Fibroblast of peridontal ligament (primary cell): ENCODE results near the gene ZNF83.
"Not testable (repeated sequence)": the region's sequence is repeated elsewhere in the genome, so short reads cannot be mapped to it uniquely, and the experiment has no call there.

Experiments
- DNase-seq: peaks from one replicate; pipeline ENCODE4 v3.0.0-alpha.2; 2010; ENCODE audit errors: extremely low read depth

ZNF83 gene

DNA sequence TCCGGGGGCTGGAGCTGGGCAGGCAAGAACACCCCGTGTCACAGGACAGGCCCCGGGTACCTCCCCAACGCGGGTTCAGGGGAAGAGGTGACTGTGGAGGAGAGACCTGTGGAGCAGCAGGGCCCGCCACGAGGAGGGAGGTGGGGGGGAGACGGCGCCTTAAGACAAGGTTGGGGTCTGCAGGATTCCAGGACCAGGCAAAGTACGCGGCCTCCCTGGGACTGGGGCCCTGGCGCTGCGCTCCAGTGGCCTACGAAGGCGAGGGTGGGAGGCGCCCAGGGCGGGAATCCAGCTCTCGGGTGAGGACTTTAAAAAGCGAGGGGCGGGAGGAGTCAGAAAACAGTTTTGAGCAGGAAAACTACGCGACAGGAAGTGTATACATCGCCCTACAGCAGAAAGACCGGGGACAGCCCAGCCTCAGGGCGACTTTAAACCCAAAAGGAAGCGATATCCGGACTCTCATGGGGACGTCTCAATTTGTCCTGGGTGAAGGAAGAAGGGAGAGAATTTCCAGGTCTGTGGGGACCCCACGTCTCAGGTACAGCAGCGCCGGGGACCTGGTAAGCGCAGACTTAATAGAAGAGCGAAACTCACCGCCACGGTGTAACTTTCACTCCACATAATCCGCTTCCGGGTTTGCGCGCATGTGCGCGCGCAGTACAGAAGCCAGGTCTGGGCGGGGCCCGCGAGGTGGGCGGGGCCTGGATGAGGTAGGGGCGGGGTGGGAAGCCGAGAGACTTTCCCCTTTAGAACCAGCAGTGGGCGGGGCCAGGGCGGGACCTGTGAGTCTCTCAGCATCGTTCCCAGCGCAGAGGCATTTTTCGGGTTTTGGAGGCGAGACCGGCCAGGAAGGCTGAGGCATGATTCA lies at the start of gene ZNF83:
ZNF83 (minus strand) TSS at position 638 of the 868 bp plus-strand sequence.
- peak; percentile 92 for DNase-seq

DNA sequence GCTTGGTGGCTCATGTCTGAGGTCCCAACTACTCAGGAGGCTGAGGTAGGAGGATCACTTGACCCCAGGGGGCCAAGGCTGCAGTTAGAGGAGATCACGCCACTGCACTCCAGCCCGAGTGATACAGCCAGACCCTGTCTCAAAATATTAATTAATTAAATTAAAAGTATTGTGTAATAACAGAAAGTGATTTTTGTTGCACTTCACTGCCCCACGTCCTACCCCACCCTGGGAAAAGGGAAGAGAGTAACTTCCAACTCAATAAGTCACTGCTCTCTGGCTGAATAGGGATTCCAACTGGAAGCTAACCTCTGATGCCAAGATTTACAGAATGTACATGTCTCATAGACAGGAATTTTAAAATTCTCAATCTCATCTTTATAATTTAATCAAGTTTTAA lies 49.5 kb upstream of the ZNF83 start:
- no peak for DNase-seq

DNA sequence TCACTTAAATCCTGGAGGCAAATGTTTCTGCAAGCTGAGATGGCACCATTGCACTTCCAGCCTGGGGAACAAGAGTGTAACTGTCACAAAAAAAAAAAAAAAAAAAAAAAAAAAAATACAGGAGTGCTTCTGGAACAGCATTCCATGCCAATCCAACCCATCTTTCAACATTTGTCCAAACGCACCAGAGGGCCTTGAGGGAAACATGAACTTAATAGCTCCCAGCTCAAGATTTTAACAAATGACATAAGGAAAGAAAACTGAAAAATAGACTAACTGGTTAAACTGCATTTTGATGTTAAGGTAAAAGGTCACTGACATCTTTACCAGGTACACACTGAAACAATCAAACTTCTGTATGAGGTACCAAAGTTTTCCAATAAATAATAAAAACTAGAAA lies 47.7 kb upstream of the ZNF83 start:
- DNase-seq: no peak

DNA sequence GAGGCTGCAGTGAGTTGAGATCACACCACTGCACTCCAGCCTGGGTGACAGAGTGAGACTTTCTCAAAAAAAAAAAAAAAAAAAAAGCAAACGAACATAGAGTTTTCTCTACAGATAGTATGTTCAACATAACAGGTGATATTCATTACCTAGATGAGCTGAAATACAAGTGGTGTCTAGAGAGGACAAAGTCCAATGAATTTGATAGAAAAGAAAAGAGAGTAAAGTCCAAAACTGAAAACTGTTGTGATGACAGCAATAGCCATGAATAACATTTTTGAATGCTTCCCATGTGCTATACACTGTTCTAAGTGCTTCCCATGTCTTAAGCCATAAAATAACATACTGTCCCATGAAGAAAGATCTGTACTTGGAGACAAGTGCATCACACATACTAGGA lies 43.1 kb upstream of the ZNF83 start:
- DNase-seq: not testable (repeated sequence)

DNA sequence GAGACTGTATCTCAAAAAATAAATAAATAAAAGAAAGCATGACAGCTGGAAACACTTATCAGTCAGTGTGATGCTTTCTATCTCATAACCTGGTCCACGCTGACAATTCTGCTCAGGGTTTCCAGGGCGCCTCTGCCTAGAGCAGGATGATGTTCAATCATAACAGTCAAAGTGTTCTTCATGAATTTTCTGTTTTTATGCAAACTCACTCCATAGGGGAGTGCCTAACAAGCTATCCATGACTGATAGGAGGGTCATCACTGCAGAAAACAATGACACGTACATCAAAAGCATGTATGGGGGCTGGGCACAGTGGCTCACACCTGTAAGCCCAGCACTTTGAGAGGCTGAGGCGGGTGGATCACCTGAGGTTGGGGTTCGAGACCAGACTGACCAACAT lies 41.4 kb upstream of the ZNF83 start:
- DNase-seq: no peak

DNA sequence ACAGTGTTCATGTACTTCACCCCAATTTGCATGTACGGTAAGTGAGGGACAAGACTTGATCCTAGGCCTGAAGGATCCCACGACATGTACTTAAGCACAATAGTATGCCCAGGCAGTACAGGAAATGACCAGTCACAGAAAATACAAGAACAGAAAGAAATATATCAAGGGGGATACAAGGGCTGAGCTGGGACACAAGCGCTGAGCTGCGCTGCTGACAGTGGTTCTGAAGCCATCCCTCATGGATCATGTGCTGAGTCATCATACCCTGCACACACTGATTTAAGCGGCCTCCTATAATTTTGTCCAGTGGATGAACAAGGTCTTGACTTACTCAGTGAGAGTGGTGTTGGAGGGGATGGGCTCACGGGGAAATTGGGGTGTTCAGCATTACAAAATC lies 37.1 kb upstream of the ZNF83 start:
- not testable (repeated sequence) for DNase-seq

DNA sequence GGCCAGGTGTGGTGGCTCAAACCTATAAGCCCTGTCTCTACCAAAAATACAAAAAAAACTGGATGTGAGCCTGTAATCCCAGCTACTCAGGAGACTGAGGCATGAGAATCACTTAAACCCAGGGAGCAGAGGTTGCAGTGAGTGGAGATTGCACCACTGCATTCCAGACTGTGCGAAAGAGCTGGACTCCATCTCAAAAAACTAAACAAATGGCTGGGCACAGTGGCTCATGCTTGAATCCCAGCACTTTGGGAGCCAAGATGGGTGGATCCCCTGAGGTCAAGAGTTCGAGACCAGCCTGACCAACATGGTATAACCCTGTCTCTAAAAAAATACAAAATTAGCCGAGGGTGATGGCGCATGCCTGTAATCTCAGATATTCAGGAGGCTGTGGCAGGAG lies 34.9 kb upstream of the ZNF83 start:
- peak; percentile 68 for DNase-seq

DNA sequence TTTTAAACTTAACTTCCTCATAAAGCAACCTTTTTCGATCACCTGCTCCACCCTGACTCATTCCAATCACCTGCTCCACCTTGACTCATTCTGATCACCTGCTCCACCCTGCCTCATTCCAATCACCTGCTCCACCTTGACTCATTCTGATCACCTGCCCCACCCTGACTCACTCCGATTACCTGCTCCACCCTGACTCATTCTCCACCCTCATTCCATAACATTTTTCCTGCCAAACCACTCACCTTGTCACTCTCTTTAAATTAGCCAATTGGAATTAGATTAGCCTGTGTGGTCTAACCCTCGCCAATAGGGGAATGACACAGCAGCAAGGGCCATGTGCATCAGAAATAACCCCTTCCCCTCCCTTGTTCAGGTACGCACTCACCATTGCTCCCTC lies 31.9 kb upstream of the ZNF83 start:
- no peak for DNase-seq

DNA sequence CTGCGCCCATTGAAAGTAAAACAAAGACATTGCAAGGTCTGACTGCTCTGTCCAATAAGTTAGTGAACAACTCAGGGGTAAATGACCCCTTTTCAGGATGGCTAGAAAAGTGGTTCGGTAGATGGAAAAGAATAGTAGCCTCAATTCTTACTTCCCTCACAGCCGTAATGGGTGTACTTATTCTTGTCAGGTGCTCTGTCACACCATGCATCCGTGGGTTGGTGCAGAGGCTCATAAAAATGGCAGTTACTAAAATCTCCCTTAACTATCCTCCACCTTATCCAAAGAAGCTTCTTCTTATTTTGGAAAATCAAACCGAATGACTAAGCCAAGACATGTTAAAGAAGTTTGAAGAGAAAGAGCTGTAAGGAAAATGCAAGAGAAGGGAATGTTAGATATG lies 31.4 kb upstream of the ZNF83 start:
- no peak for DNase-seq

DNA sequence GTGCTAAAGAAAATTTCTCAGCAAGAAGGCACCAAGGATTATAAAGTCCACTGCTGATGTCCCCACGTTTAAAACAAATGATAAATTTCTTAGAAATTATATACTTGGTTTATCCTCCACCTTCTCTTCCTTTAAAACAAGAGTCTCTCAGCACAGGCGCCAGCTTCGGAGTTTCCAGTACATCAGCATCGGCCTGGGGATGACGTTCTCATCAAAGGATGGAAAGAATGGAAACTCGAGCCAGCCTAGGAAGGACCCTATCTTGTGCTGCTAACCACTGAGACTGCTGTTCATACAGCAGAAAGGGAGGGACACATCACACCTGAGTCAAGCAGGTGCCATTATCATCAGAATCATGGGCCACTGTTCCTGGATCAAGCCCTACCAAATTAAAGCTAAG lies 29.8 kb upstream of the ZNF83 start:
- no peak for DNase-seq

DNA sequence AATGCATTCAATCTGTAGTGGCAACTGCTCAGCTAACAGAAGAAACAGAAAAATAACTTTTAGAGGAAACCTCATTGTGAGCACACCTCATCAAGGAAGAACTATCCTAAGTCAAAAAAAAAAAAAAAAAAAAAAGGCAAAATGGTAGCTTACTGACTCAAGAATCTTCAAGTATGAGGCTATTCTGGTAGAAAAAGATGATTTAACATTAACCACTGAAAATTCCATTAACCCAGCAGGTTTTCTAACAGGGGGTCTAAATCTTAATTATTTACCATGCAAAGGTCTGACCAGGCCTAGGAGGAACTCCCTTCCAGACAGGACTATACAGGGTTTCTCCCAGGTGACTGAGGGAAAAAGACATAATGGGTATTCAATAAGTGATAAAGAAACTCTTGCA lies 28.4 kb upstream of the ZNF83 start:
- DNase-seq: no peak

DNA sequence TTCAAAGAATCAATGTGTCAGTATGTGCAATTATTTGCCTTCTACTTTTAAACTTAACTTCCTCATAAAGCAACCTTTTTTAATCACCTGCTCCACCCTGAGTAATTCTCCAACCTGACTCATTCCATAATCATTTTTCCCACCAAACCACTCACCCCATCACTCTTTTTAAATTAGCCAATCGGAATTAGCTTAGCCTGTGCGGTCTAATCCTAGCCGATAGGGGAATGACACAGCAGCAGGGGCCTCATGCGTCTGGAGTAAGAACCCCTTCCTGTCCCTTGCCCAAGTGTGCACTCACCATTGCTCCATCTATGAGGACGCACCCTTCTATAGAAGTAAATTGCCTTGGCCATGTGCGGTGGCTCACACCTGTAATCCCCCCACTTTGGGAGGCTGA lies 27.4 kb upstream of the ZNF83 start:
- no peak for DNase-seq

DNA sequence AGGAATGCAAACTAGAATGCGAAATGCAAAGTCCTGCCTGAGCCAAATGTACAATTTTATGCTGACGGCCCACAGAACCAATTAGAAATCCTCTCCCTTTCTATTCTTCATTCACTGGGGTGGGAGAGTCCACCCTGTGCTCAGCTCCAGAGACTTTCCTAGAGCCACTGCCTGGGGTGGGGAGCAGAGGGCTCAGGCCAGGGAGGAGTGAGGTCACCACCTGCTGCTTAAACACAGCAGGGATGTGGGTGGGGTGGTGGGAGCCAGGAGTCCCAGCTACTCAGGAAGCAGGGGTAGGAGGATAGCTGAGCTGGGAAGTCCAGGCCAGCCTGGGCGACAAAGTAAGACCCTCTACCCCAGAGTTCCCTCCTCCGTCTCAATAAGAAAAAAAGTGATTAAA lies 26.9 kb upstream of the ZNF83 start:
- no peak for DNase-seq

DNA sequence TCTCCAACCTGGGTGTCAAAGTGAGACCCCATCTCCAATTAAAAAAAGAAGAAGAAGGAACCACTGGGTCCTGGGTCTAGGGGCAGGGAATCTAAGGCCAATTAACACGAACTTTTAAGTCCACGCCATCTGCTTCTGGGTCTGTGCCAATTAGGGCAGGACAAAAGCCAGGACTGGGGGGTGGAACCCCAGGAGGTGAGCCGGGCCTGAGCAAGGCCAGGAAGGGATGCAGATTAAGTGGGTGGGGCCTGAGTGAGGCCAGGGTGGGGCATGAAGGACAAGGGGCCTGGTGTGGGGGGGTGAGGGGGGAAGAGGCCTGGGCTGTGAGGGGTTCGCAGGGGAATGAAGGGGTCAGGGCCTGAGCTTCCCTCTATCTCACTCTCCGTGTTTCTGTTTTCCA lies 26.3 kb upstream of the ZNF83 start:
- no peak for DNase-seq

DNA sequence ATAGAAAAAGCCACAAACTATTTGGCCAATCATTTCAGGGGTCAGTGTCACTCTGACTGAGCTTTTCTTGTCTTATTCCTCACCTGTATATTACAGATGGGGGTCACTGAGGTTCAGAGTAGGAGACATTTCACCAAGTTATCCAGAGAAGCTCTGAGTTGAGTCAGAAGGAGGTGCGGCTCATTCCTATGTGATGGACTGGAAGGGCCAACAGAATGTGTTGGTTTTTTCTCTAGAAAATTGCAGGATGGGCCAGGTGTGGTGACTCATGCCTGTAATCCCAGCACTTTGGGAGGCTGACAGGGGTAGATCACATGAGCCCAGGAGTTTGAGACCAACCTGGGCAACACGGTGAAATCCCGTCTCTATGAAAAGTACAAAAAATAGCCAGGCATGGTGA lies 24.5 kb upstream of the ZNF83 start:
- no peak for DNase-seq

DNA sequence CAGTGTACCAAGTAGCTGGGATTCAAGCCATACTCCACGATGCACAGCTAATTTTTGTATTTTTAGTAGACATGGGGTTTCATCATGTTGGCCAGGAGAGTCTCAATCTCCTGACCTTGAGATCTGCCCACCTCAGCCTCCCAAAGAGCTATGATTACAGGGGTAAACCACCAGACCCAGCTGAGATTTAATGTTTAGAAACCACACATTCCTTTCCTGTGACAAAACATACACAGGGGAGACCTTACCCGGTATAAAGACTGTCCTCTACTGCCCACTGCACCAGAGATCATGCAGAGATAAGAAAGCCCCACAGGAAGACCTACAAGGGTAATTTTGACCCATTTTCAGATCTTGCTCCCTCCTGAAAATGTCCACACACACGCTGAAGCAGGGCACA lies 22.8 kb upstream of the ZNF83 start:
- DNase-seq: peak; percentile 34

DNA sequence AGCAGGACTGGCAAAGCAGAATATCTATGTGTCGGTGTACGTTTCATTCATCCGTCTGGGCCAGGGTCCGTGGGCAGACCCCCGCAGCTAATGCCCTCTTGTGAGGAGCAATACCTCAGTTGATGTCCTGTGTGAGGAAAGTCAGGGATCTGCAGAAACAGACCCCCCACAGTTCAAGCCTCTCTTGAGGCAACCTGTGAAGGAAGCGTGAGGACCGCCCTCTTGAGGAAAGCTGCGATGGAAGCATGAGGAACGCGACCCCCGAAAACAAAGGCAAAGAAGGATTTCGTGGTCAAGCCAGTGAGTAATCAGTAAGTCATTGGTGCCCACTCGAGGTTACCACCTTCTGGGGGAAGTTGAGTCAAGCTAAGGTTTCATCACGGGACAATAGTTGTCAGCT lies 20.9 kb upstream of the ZNF83 start:
- no peak for DNase-seq

DNA sequence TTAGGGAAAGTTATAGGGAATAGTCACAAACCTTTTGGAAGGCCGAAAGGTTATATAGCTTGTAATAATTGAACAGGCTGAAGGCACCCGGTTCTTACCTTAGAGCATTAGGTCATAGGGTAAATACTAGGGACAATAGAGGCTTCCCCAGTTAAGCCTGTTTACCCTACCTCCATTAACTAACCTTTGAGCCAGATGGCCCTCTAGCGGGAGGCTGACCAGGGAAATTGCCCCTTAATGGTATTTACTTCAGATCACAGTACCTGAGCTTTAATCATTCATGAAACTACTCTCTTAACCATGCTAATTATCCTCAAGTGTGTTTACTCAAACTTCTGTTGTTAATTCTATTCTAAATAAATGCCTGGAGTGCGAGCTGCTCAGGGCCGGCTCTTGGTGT lies 20.4 kb upstream of the ZNF83 start:
- no peak for DNase-seq

DNA sequence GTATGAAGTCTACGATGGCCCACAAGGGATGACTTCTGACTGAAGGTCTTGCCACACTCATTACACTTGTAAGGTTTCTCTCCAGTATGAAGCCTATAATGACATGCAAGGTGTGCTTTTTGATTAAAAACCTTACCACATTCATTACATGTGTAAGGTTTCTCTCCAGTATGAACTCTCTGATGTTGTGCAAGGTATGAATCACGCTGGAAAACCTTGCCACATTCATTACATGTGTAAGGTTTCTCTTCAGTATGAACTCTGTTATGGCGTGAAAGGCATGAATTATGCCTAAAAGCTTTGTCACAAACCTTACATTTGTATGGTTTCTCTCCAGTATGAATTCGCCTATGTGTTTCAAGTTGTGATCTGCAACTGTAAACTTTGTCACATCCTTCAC lies 15.0 kb upstream of the ZNF83 start:
- DNase-seq: no peak

DNA sequence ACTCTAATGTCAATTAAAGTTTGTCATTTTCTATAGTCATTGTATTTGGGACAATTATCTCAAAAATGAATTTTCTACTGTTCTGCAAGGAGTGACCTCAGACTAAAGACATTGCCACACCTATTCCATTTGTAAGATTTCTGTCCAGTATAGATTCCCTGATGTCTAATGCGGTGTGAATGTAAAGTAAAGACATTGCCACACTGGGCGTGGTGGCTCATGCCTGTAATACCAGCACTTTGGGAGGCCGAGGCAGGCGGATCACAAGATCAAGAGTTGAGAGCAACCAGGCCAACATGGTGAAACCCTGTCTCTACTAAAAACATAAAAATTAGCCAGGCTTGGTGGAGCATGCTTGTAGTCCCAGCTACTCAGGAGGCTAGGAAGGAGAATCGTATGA lies 13.8 kb upstream of the ZNF83 start:
- no peak for DNase-seq

DNA sequence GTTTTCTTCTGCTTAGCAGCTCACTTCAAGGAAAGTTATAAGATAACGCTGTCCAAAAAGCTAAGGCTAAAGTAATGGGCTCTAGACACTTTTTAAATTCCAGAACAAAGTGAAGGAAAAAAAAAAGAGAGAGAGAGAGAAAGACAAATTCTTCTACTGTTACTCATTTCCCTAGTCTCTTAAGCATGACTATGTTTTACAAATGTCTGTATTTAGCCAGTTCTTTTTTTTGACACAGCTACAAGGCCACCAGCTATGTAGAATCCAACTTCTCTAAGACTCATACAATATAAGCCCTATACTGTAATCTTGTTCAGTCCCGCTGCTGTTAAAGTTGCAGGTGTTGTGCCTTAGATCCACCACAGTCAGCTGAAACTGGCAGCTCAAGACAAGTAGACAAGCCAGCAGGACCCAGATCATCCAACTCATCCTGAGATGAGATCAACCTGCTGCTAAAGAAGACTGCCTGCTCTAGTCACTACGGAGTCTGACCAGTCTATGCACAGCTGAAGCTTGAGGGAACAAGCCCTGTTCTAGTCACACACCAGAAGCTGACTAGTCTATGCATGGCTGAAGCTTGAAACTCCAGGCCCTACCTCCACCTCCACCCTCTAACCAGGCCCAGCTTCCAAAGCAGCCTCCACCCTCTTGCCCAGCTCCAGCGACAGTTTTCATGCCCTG lies 10.3 kb upstream of the ZNF83 start:
- DNase-seq: peak; percentile 59

DNA sequence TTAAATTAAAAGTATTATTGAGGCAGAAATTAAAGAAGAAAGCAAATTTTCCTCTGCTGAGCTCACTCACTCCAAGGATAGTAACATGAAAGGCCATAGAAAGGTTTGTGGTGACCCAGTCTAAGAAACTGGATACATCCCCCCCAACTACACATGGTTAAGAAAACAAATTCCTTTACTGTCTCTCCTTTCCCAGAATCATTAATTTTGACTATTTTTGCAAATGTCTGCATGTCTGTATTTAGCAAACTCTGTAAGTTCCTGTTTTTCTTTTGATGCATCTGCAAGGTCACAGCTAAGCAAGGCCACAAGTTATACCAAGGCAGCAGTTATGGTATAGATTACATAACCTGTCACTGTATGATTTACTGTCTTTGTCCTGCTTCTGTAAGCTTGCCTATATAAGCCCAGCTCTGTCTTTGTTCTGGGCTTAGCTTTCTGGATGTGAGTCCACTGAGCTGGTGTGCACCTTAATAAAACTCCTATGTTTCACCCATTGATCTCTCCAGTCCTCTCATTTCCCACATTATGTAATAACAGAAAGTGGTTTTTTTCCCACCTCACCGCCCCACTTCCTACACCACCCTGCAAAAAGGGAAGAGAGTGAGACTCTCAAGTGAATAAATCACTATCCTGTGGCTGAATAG lies 8.5 kb upstream of the ZNF83 start:
- DNase-seq: no peak

DNA sequence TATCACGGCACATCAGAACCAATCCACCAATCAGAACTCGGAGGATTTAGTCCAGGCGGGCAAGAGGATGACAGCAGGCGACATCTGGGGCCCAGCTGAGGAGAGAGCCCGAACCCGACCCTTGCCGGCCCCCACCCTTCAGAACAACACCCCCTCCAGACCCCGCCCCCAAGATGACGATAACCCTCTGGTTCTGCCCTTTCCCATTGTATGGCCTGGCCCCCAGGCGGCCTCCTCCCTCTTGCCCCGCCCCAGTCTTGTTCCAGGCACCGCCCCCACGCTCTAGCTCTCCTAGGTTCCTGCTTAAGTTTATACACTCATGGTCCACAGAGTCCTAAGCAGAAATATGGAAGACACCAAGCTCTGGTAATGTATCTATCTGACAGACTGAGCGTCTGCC lies 2.8 kb upstream of the ZNF83 start:
- DNase-seq: no peak
